T-cell (primary cell): ENCODE data around the gene CDH4. TPM values are rescaled to one million over a fixed set of nuclear protein-coding genes. Genes with fewer than 3 reads are reported as not detected.

ENCODE experiments used
- ATAC-seq, 4 experiments: fragments of 200-7000 bp in 3 of 4; fragments of 150-1000 bp in 1 of 4; cut with Tn5 transposase; replicated peaks in 1 of 4; 1 replicate in 3 of 4; 2 replicates in 1 of 4; pipeline ENCODE4 v1.10.0; 2021; ENCODE audit warnings: moderate library complexity in 3 of 4, mild to moderate bottlenecking in 2 of 4, moderate number of reproducible peaks in 1 of 4
- CTCF ChIA-PET, 2 donors: fragments of 300-600 bp; sonication (Branson Sonifier 250); formaldehyde crosslinking; loops; one replicate each; lab custom pipeline; 2022; ENCODE audit warnings: antibody characterized with exemption in 2 of 2; lab: Charles Lee
- POLR2A ChIA-PET, 2 donors: fragments of 300-600 bp; sonication (Branson Sonifier 250); formaldehyde crosslinking; loops; one replicate each; lab custom pipeline; 2022; ENCODE audit warnings: antibody characterized with exemption in 2 of 2; lab: Charles Lee
- DNase-seq, 35 experiments: peaks; one replicate each; pipeline versions ENCODE4 v3.0.0 to v3.0.0-alpha.2; 2013 to 2023
- H3K27ac ChIP-seq: one replicate; pipeline ENCODE4 v1.5.1; 2013; ENCODE audit warnings: low read length
- H3K27me3 ChIP-seq, 2 experiments: replicated peaks in 1 of 2; 1 replicate in 1 of 2; 2 replicates in 1 of 2; pipeline versions ENCODE4 v1.6.1 to v1.7.0; 2013; ENCODE audit warnings: low read length in 1 of 2, mixed read lengths in 1 of 2; ENCODE audit not compliant: control insufficient read depth in 2 of 2, insufficient read depth in 2 of 2; ENCODE audit errors: extremely low read depth in 1 of 2
- H3K36me3 ChIP-seq, 2 donors: 1 replicate in 1 of 2; 2 replicates in 1 of 2; pipeline versions ENCODE4 v1.6.1 to v1.7.0; 2013; ENCODE audit warnings: low read length in 1 of 2; ENCODE audit not compliant: control insufficient read depth in 2 of 2, insufficient read depth in 1 of 2; ENCODE audit errors: extremely low read depth in 1 of 2
- H3K4me1 ChIP-seq, 2 experiments: 1 replicate in 1 of 2; 2 replicates in 1 of 2; pipeline versions ENCODE4 v1.6.1 to v1.7.0; 2013; ENCODE audit warnings: low read length in 2 of 2, mixed read lengths in 1 of 2; ENCODE audit not compliant: insufficient read depth in 2 of 2, control insufficient read depth in 1 of 2; ENCODE audit errors: extremely low read depth in 1 of 2
- H3K4me3 ChIP-seq, 2 donors: 1 replicate in 1 of 2; 2 replicates in 1 of 2; pipeline versions ENCODE4 v1.5.1 to v1.7.0; 2013; ENCODE audit warnings: mild to moderate bottlenecking in 2 of 2, low read length in 1 of 2, moderate library complexity in 1 of 2; ENCODE audit not compliant: control insufficient read depth in 1 of 2; ENCODE audit errors: extremely low read depth in 1 of 2
- H3K9me3 ChIP-seq: 2 replicates; pipeline ENCODE4 v1.7.0; 2013
- H3K27ac Mint-ChIP-seq, 2 donors: one replicate each; pipeline ENCODE4 v1.8.0; 2020 to 2021; ENCODE audit warnings: mild to moderate bottlenecking in 2 of 2, mixed read lengths in 2 of 2
- H3K27me3 Mint-ChIP-seq, 2 donors: one replicate each; pipeline ENCODE4 v1.8.0; 2021 to 2022; ENCODE audit warnings: mixed read lengths in 2 of 2
- H3K36me3 Mint-ChIP-seq: one replicate; pipeline ENCODE4 v1.8.0; 2021; ENCODE audit warnings: mixed read lengths
- H3K4me1 Mint-ChIP-seq, 3 donors: one replicate each; pipeline ENCODE4 v1.8.0; 2020 to 2022; ENCODE audit warnings: mixed read lengths in 3 of 3, mild to moderate bottlenecking in 1 of 3
- H3K4me3 Mint-ChIP-seq, 3 donors: one replicate each; pipeline ENCODE4 v1.8.0; 2020 to 2022; ENCODE audit warnings: mild to moderate bottlenecking in 3 of 3, mixed read lengths in 3 of 3, moderate library complexity in 3 of 3
- H3K9me3 Mint-ChIP-seq, 3 donors: one replicate each; pipeline ENCODE4 v1.8.0; 2020 to 2022; ENCODE audit warnings: mixed read lengths in 3 of 3
- WGBS: methylation state at CpG from one replicate; pipeline ENCODE4 v1.1.5; 2013; ENCODE audit warnings: missing lambda C conversion rate; ENCODE audit not compliant: insufficient coverage; 5-methylcytosine and 5-hydroxymethylcytosine counted together
- total RNA-seq, 35 experiments: library from RNA in 6 of 35; stranded (reverse) in 6 of 35; fragments of 120-200 nt in 1 of 35; gene quantifications; one replicate each; pipeline versions ENCODE4 v1.2.1 to v1.2.4 and lab custom pipeline; 2013 to 2026

The CDH4 gene
- total RNA-seq, 5 donors from 2014 or later (not counting 1 experiment from before 2014, with no cell fraction given): 0.06 to 0.64 (median 0.14) TPM

GRCh38 chr20:61874421-61875068 is 622.5 kb downstream of the CDH4 start:
- H3K27ac Mint-ChIP-seq: no peak overlapping the region
- no peak overlapping the region for H3K4me3 ChIP-seq
- peaks cover 0 to 3% of the 10 kb centered on the region in 2 donors for H3K27me3 Mint-ChIP-seq
- CTCF ChIA-PET: no interaction called here
- H3K27me3 ChIP-seq: peaks cover 0 to 11% of the 10 kb centered on the region in 2 experiments
- DNase-seq: no peak
- no peak overlapping the region for H3K27ac ChIP-seq
- no peaks in the 10 kb centered on the region for H3K36me3 ChIP-seq
- no peak for ATAC-seq
- 71% methylated on average over 24 of the region's 27 CpGs for WGBS
- H3K9me3 Mint-ChIP-seq: no peaks in the 10 kb centered on the region
- H3K9me3 ChIP-seq: no peaks in the 10 kb centered on the region
- no peak overlapping the region for H3K4me3 Mint-ChIP-seq
- no peaks in the 10 kb centered on the region for H3K4me1 Mint-ChIP-seq
- H3K4me1 ChIP-seq: no peaks in the 10 kb centered on the region
- POLR2A ChIA-PET: no interaction called here
- H3K36me3 Mint-ChIP-seq: no peaks in the 10 kb centered on the region

GRCh38 chr20:61875221-61875885 is 623.3 kb downstream of the CDH4 start:
- no peak overlapping the region for H3K4me3 Mint-ChIP-seq

GRCh38 chr20:61875996-61876395 is 623.9 kb downstream of the CDH4 start:
- no peak overlapping the region for H3K4me3 Mint-ChIP-seq
- H3K27me3 ChIP-seq: peaks cover 0 to 11% of the 10 kb centered on the region in 2 experiments
- H3K27me3 Mint-ChIP-seq: peaks cover 0 to 2% of the 10 kb centered on the region in 2 donors
- no peak for ATAC-seq
- CTCF ChIA-PET: no interaction called here
- no peak for DNase-seq
- 86% methylated on average over 8 of the region's 16 CpGs for WGBS
- no peaks in the 10 kb centered on the region for H3K9me3 ChIP-seq
- no peaks in the 10 kb centered on the region for H3K4me1 ChIP-seq
- no peaks in the 10 kb centered on the region for H3K36me3 Mint-ChIP-seq
- POLR2A ChIA-PET: no interaction called here
- no peak overlapping the region for H3K27ac ChIP-seq
- H3K9me3 Mint-ChIP-seq: no peaks in the 10 kb centered on the region
- H3K4me3 ChIP-seq: no peak overlapping the region
- no peaks in the 10 kb centered on the region for H3K36me3 ChIP-seq
- no peaks in the 10 kb centered on the region for H3K4me1 Mint-ChIP-seq
- no peak overlapping the region for H3K27ac Mint-ChIP-seq

More at GRCh38 chr20:61875221-61875885, 623.3 kb downstream of the CDH4 start:
- Mint-ChIP-seq H3K27ac (no peak overlapping the region), H3K27me3 (peaks cover 0 to 2% of the 10 kb centered on the region in 2 donors), H3K4me1 (no peaks in the 10 kb centered on the region), H3K36me3 (no peaks in the 10 kb centered on the region), H3K9me3 (no peaks in the 10 kb centered on the region)
- Histone ChIP-seq H3K4me3 (no peak overlapping the region), H3K9me3 (no peaks in the 10 kb centered on the region), H3K27me3 (peaks cover 0 to 9% of the 10 kb centered on the region in 2 experiments), H3K4me1 (no peaks in the 10 kb centered on the region), H3K27ac (no peak overlapping the region), H3K36me3 (no peaks in the 10 kb centered on the region)
- DNase-seq (no peak), ATAC-seq (no peak)
- CTCF ChIA-PET: no interaction called here
- POLR2A ChIA-PET: no interaction called here
- WGBS: 87% methylated on average over 24 of the region's 25 CpGs

DNA sequence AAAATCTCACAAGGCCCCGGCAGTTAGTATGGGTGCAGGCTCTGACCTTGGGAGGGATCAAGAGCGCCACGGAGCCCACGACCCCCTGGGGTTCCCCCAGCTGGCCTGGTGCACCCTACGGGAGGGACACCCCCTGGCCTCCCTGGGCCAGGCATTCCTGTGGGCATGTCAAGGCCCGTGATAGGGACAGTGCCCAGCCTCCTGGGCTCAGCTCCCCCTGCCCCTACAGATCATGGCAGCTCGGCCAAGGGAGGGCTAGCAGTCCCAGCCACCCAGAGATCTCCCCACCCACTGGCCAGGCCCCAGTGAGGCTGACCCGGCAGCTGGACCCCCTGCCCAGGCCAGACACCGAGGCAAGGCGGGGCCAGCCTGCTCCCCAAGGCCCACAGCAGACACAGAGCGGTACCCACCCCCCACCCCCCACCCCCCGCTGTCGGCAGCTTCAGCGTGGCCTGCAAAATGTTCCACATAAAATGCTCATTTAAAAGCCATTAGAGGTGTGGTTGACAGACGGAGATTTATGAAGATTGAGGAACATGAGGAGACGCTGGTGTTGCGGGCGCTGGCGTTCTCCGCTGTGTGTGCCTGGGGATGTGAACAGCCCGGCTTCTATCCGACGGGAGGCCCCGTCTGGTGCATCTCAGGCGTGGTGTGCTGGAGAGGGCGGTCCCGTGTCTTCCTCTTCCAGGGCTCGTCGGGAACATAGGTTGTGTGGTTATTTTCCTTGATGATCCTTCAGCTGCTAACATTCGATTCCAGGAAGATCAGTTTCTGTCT is 625.1 kb downstream of the CDH4 start:
- no peaks in the 10 kb centered on the region for H3K9me3 Mint-ChIP-seq
- H3K27ac ChIP-seq: no peak overlapping the region
- no peak overlapping the region for H3K4me3 ChIP-seq
- no peaks in the 10 kb centered on the region for H3K4me1 ChIP-seq
- no peaks in the 10 kb centered on the region for H3K36me3 Mint-ChIP-seq
- WGBS: 82% methylated on average over 19 of the region's 30 CpGs
- peaks cover 0 to under 1% of the 10 kb centered on the region in 2 donors for H3K27me3 Mint-ChIP-seq
- DNase-seq (no peak), ATAC-seq (no peak)
- H3K27me3 ChIP-seq: peaks cover 0 to 17% of the 10 kb centered on the region in 2 experiments
- no peak overlapping the region for H3K4me3 Mint-ChIP-seq
- no peak overlapping the region for H3K27ac Mint-ChIP-seq
- ChIA-PET POLR2A (no interaction called here), CTCF (no interaction called here)
- H3K9me3 ChIP-seq: no peaks in the 10 kb centered on the region
- no peaks in the 10 kb centered on the region for H3K4me1 Mint-ChIP-seq
- H3K36me3 ChIP-seq: no peaks in the 10 kb centered on the region

GRCh38 chr20:61877776-61878477 is 625.9 kb downstream of the CDH4 start:
- no peaks in the 10 kb centered on the region for H3K36me3 Mint-ChIP-seq
- WGBS: 78% methylated on average over 22 of the region's 23 CpGs
- POLR2A ChIA-PET: no interaction called here

More at GRCh38 chr20:61877776-61878477, 625.9 kb downstream of the CDH4 start:
- Histone ChIP-seq H3K36me3 (no peaks in the 10 kb centered on the region), H3K4me1 (no peaks in the 10 kb centered on the region), H3K27ac (no peak overlapping the region), H3K27me3 (peaks cover 0 to 20% of the 10 kb centered on the region in 2 experiments), H3K9me3 (no peaks in the 10 kb centered on the region), H3K4me3 (no peak overlapping the region)
- no peaks in the 10 kb centered on the region for H3K4me1 Mint-ChIP-seq
- DNase-seq: no peak
- CTCF ChIA-PET: no interaction called here
- H3K27ac Mint-ChIP-seq: no peak overlapping the region
- ATAC-seq: no peak
- no peak overlapping the region for H3K4me3 Mint-ChIP-seq
- no peaks in the 10 kb centered on the region for H3K9me3 Mint-ChIP-seq
- H3K27me3 Mint-ChIP-seq: peaks cover 0 to 2% of the 10 kb centered on the region in 2 donors
